Heart right ventricle (tissue), 16 donors: Measurements from ENCODE around the gene CYP26A1. TPM values are rescaled to one million over a fixed set of nuclear protein-coding genes. Genes with fewer than 3 reads are reported as not detected.

Experiments
- ATAC-seq, 8 donors: fragments of 200-7000 bp; cut with Tn5 transposase; one replicate each; pipeline ENCODE4 v1.9.1; 2020; ENCODE audit warnings: mild to moderate bottlenecking in 8 of 8, moderate library complexity in 8 of 8, moderate number of reproducible peaks in 1 of 8
- DNase-seq, 2 donors: peaks; one replicate each; pipeline ENCODE4 v3.0.0-alpha.2; 2020
- H3K27ac ChIP-seq, 10 donors: fragments of 200-600 bp; sonication (generic) in 2 of 10; one replicate each; pipeline versions ENCODE4 v1.5.0 to v1.8.0; 2020 to 2022; ENCODE audit warnings: mild to moderate bottlenecking in 3 of 10
- H3K27me3 ChIP-seq, 7 donors: fragments of 200-600 bp; one replicate each; pipeline ENCODE4 v1.8.0; 2021 to 2022; ENCODE audit warnings: mild to moderate bottlenecking in 2 of 7
- H3K36me3 ChIP-seq, 9 donors: fragments of 200-600 bp; sonication (generic) in 1 of 9; one replicate each; pipeline versions ENCODE4 v1.5.0 to v1.8.0; 2020 to 2022; ENCODE audit warnings: mild to moderate bottlenecking in 2 of 9
- H3K4me1 ChIP-seq, 9 donors: fragments of 200-600 bp; sonication (generic) in 1 of 9; one replicate each; pipeline versions ENCODE4 v1.5.0 to v1.8.0; 2020 to 2022; ENCODE audit warnings: mild to moderate bottlenecking in 4 of 9
- H3K4me3 ChIP-seq, 10 donors: fragments of 200-600 bp; sonication (generic) in 2 of 10; one replicate each; pipeline versions ENCODE4 v1.5.0 to v1.8.0; 2020 to 2022; ENCODE audit warnings: mild to moderate bottlenecking in 7 of 10, moderate library complexity in 2 of 10
- H3K9me3 ChIP-seq, 11 donors: fragments of 200-600 bp in 10 of 11; sonication (generic) in 2 of 11; one replicate each; pipeline versions ENCODE4 v1.5.0 to v1.8.0; 2013 to 2022; ENCODE audit warnings: mild to moderate bottlenecking in 2 of 11, control low read depth in 1 of 11, moderate library complexity in 1 of 11
- WGBS, 2 donors: extraction: QIAGEN DNeasy Blood & Tissue Kit; methylation state at CpG; one replicate each; pipeline ENCODE4 v1.1.7; 2013; ENCODE audit warnings: inconsistent platforms in 1 of 2; 5-methylcytosine and 5-hydroxymethylcytosine counted together
- intact Hi-C, 10 donors: fragments of 100-400 bp; cut with DNase I; formaldehyde crosslinking; loops; one replicate each; pipeline versions ENCODE4 v1.11.1 to v1.14.2; 2022
- polyA plus RNA-seq, 2 donors: library from polyadenylated mRNA; stranded (reverse); fragments of 200-250 nt; gene quantifications; one replicate each; pipeline ENCODE4 v1.2.3, GENCODE V29; 2013
- total RNA-seq, 10 donors: library from RNA; stranded (reverse); fragmentation: NEBNext Ultra II Directional in 3 of 10; extraction: Animal tissue kit (Norgen Biotek cat#: 25700) in 3 of 10; gene quantifications; one replicate each; pipeline versions ENCODE4 v1.2.1 to v1.2.4, GENCODE V29; 2021 to 2023
- TF ChIP-seq, protein P1 (sequence below), 9 donors: fragments of 200-600 bp; sonication (generic) in 2 of 9; IDR thresholded peaks; one replicate each; pipeline versions ENCODE4 v1.5.0 to v1.8.0; 2021 to 2022; ENCODE audit warnings: antibody characterized with exemption in 9 of 9, mild to moderate bottlenecking in 5 of 9, moderate library complexity in 1 of 9
- donor health status: Arrhythmogenic right ventricular cardiomyopathy.
- donor health status: ischemic (EF 13 %, LVEDD 7.1; RV severe dilation, severe dysfunction).
- donor health status: healthy with polysubstance abuse.
- donor health status: DM: no; HTN: yes; CAD: no.
- donor health status: DM: no; HTN: no; CAD: no.
- donor health status: ischemic (EF 25% LVEDD 6.9; RV normal size, moderate dysfunction).
- donor health status: ischemic (EF 25% LVEDD 5.7; RV mildly dilated, moderate dysfunction).
- donor health status: healthy.
- donor health status: DM: yes; HTN: yes; CAD: no.
- donor health status: Ischemic cardiomyopathy.
- donor health status: ischemic (EF 35%, LVEDD 5.7; RV mildly dilated, moderate dysfunction).
- donor health status: nonischemic (EF 11% LVEDD 7.7; RV severe dilation, severe dysfunction).
- donor health status: DM: yes; HTN: yes; CAD: no.
- donor health status: PGD.
- donor health status: ischemic (EF 29% LVEDD 5.4; RV normal size, mild dysfunction).
- donor health status: nonischemic (EF 23%, LVEDD 6.1; RV moderate dilation, normal function).

Gene CYP26A1
- total and polyA plus RNA-seq, 12 donors, result not detected

GRCh38 chr10:93070378-93071176, 3.1 kb upstream of the CYP26A1 start:
- Histone ChIP-seq H3K4me3 (no peak overlapping the region), H3K27ac (no peak overlapping the region), H3K4me1 (peaks cover 9 to 53% (median 48%) of the 10 kb centered on the region in 9 donors), H3K9me3 (no peaks in the 10 kb centered on the region), H3K36me3 (no peaks in the 10 kb centered on the region), H3K27me3 (peaks cover 33 to 100% (median 97%) of the 10 kb centered on the region in 7 donors)
- intact Hi-C loops, result no loop called here
- 74 to 77% methylated on average over 5 of the region's 5 CpGs for WGBS, 2 donors
- ATAC-seq (no peak), DNase-seq (no peak)
- TF ChIP-seq, protein P1, sequence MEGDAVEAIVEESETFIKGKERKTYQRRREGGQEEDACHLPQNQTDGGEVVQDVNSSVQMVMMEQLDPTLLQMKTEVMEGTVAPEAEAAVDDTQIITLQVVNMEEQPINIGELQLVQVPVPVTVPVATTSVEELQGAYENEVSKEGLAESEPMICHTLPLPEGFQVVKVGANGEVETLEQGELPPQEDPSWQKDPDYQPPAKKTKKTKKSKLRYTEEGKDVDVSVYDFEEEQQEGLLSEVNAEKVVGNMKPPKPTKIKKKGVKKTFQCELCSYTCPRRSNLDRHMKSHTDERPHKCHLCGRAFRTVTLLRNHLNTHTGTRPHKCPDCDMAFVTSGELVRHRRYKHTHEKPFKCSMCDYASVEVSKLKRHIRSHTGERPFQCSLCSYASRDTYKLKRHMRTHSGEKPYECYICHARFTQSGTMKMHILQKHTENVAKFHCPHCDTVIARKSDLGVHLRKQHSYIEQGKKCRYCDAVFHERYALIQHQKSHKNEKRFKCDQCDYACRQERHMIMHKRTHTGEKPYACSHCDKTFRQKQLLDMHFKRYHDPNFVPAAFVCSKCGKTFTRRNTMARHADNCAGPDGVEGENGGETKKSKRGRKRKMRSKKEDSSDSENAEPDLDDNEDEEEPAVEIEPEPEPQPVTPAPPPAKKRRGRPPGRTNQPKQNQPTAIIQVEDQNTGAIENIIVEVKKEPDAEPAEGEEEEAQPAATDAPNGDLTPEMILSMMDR (IDR thresholded peaks at IDR 0.05), result no peak

DNA sequence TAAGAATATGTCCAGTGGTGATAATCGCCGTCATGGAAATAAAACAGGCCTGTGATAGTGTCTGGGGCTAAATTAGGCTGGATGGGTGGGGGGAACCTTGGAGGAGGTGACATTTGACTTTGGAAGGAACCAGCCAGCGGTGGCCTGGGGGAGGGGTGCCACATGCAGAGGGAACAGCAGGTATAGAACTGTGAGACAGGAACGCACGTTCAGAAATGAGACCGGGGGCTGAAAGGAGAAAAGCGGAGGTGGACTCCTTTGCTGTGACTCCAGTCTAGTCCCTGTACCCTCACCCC, 2.6 kb upstream of the CYP26A1 start:
- H3K27me3 ChIP-seq, result peaks cover 33 to 100% (median 97%) of the 10 kb centered on the region in 7 donors
- H3K4me1 ChIP-seq, result peaks cover 9 to 51% (median 48%) of the 10 kb centered on the region in 9 donors

DNA sequence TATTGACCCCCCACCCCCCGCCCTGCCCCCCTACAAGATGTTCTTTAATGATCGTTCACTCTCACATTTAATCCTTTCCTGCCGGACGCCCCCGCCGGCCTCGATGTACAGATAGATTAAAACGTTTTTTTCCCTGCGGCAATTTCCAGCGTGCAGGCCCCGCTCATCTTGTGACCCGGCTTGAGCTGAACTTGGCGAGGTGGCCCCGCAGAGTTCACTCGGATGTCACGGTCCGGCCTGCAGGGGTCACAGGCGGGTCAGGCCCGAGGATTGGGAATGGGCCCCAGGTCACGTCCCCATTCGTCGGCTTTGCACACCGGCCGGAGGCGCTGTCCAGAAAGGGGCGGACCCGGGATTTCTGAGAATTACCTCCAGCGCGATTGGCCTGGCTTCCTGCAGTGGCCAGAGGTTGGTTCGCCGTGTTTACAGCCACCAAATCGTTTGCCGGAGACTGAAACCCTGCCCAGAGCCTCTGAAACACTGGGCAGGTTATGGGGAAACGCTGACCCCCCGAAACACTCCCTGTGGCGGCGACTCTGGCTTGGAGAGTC, 1.9 kb upstream of the CYP26A1 start:
- peak in 1 of 8 donors; percentile 25 for ATAC-seq
- DNase-seq, result peak in 1 of 2 donors; percentile 11
- H3K27me3 ChIP-seq, result peaks cover 30 to 100% (median 97%) of the 10 kb centered on the region in 7 donors
- peaks cover 9 to 51% (median 48%) of the 10 kb centered on the region in 9 donors for H3K4me1 ChIP-seq
- no peak overlapping the region for H3K27ac ChIP-seq
- H3K4me3 ChIP-seq, result peak overlapping the region; percentile 10 to 55 (median 41)
- no peaks in the 10 kb centered on the region for H3K9me3 ChIP-seq
- H3K36me3 ChIP-seq, result no peaks in the 10 kb centered on the region
- WGBS, 2 donors, result 2 to 4% methylated on average over 37 of the region's 37 CpGs
- intact Hi-C loops, result no loop called here
- TF ChIP-seq, protein P1 (IDR thresholded peaks at IDR 0.05), result no peak

More for the DNA sequence above, 2.6 kb upstream of the CYP26A1 start:
- 61 to 67% methylated on average over 7 of the region's 7 CpGs for WGBS, 2 donors
- no peak overlapping the region for H3K4me3 ChIP-seq
- DNase-seq (no peak), ATAC-seq (no peak)
- TF ChIP-seq, protein P1 (IDR thresholded peaks at IDR 0.05), result no peak
- intact Hi-C loops, result no loop called here
- H3K27ac ChIP-seq, result no peak overlapping the region
- H3K36me3 ChIP-seq, result no peaks in the 10 kb centered on the region
- no peaks in the 10 kb centered on the region for H3K9me3 ChIP-seq

DNA sequence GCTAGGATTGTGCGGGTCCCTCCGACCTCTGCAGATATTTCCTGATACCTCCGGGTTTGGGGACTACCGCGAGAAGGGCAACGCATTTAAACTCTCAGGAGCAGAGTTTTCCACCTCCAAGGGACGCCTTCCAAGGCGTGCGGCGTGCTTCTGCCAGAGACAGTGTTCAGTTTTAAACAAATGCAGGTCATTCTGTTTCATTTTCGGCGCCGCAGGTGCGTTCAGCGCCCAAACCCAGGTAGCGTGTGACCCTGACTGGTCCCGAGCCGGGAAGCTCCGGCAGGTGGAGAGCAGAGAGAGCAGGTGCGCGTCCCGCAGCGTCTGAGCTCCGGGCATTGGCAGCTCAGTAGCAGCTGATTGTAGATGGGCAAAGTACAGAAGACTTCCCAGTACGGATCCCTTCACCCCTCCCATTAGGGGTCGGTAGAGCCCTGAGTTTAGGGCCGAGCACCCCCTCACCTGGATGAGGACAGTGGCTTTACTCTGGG, 1.4 kb upstream of the CYP26A1 start:
- H3K36me3 ChIP-seq, result no peaks in the 10 kb centered on the region
- peaks cover 9 to 51% (median 48%) of the 10 kb centered on the region in 9 donors for H3K4me1 ChIP-seq
- no peak for DNase-seq
- no peaks in the 10 kb centered on the region for H3K9me3 ChIP-seq
- peak in 1 of 8 donors; percentile 23 for ATAC-seq
- H3K27me3 ChIP-seq, result peaks cover 26 to 100% (median 96%) of the 10 kb centered on the region in 7 donors
- 1% methylated on average over 27 of the region's 27 CpGs for WGBS, 2 donors
- TF ChIP-seq, protein P1 (IDR thresholded peaks at IDR 0.05), result no peak
- H3K4me3 ChIP-seq, result peak overlapping the region; percentile 10 to 55 (median 41)
- no peak overlapping the region for H3K27ac ChIP-seq
- intact Hi-C loops, result no loop called here
